Mucosa of descending colon (tissue), 3 donors: ENCODE results near the gene HOXC11. TPM values are rescaled to one million over a fixed set of nuclear protein-coding genes. Genes with fewer than 3 reads are reported as not detected.

Experiments used
- ATAC-seq: fragments of 200-7000 bp; cut with Tn5 transposase; one replicate; pipeline ENCODE4 v1.9.1; 2020; ENCODE audit warnings: mild to moderate bottlenecking, moderate library complexity
- DNase-seq, 3 donors: peaks; one replicate each; pipeline ENCODE4 v3.0.0-alpha.2; 2020
- H3K36me3 ChIP-seq: fragments of 200-600 bp; one replicate; pipeline ENCODE4 v1.8.0; 2021; ENCODE audit warnings: low read depth, mild to moderate bottlenecking
- H3K4me1 ChIP-seq: fragments of 200-600 bp; one replicate; pipeline ENCODE4 v1.8.0; 2021; ENCODE audit warnings: low read depth, mild to moderate bottlenecking
- H3K4me3 ChIP-seq: fragments of 200-600 bp; one replicate; pipeline ENCODE4 v1.8.0; 2021; ENCODE audit warnings: mild to moderate bottlenecking
- H3K9me3 ChIP-seq: fragments of 200-600 bp; one replicate; pipeline ENCODE4 v1.8.0; 2021; ENCODE audit warnings: mild to moderate bottlenecking
- intact Hi-C, 2 donors: fragments of 100-400 bp; cut with DNase I in 1 of 2; cut with micrococcal nuclease in 1 of 2; formaldehyde crosslinking; loops; one replicate each; pipeline versions ENCODE4 v1.11.0 to v1.11.1; 2022; cut with DNase I, micrococcal nuclease
- total RNA-seq, 3 donors: library from RNA; stranded (reverse); fragmentation: NEBNext Ultra II Directional in 2 of 3; extraction: Animal tissue kit (Norgen Biotek cat#: 25700) in 2 of 3; gene quantifications; one replicate each; pipeline versions ENCODE4 v1.2.1 to v1.2.4, GENCODE V29; 2021 to 2023
- TF ChIP-seq, protein P1 (sequence below): fragments of 200-600 bp; IDR thresholded peaks from one replicate; pipeline ENCODE4 v1.8.0; 2022; ENCODE audit warnings: antibody characterized with exemption, mild to moderate bottlenecking
- donor health status: DM: no; HTN: no; CAD: no; lungs with moderate emphysema.
- donor health status: DM: no; HTN: no; CAD: no.
- donor health status: DM: no; HTN: yes; CAD: no.

Gene HOXC11
- total RNA-seq, 3 donors from 2014 or later, result not detected

GRCh38 chr12:54007538-54008259 is 34.8 kb downstream of the HOXC11 start:
- no peak overlapping the region for H3K4me3 ChIP-seq
- intact Hi-C loops, result loop anchor here (5.0 kb wide), 2 partner anchors 185 to 195 kb away; no protein-coding TSS in a partner anchor
- H3K9me3 ChIP-seq, result no peaks in the 10 kb centered on the region
- TF ChIP-seq, protein P1, sequence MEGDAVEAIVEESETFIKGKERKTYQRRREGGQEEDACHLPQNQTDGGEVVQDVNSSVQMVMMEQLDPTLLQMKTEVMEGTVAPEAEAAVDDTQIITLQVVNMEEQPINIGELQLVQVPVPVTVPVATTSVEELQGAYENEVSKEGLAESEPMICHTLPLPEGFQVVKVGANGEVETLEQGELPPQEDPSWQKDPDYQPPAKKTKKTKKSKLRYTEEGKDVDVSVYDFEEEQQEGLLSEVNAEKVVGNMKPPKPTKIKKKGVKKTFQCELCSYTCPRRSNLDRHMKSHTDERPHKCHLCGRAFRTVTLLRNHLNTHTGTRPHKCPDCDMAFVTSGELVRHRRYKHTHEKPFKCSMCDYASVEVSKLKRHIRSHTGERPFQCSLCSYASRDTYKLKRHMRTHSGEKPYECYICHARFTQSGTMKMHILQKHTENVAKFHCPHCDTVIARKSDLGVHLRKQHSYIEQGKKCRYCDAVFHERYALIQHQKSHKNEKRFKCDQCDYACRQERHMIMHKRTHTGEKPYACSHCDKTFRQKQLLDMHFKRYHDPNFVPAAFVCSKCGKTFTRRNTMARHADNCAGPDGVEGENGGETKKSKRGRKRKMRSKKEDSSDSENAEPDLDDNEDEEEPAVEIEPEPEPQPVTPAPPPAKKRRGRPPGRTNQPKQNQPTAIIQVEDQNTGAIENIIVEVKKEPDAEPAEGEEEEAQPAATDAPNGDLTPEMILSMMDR, result no peak
- H3K4me1 ChIP-seq, result peaks cover 9% of the 10 kb centered on the region
- no peaks in the 10 kb centered on the region for H3K36me3 ChIP-seq
- DNase-seq (no peak), ATAC-seq (no peak)

DNA sequence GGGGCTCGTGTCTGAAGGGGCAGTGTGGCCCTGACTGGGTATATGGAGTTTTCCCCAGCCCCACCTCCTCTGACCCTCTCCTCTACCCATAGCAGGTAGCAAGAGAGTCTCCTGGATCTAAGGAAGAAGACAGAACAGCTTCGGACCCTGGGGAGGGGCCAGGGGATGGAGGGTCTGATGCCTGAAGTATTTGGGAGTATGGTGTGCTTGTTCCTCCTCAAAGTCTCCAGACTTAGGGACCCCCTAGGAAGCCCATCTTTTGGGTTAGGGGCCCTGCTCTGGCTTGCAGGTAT is 35.3 kb downstream of the HOXC11 start:
- intact Hi-C loops, result loop anchor here (5.0 kb wide), 2 partner anchors 184 to 194 kb away; no protein-coding TSS in a partner anchor
- ATAC-seq (no peak), DNase-seq (no peak)
- Histone ChIP-seq H3K4me1 (peaks cover 9% of the 10 kb centered on the region), H3K4me3 (no peak overlapping the region), H3K9me3 (no peaks in the 10 kb centered on the region), H3K36me3 (no peaks in the 10 kb centered on the region)
- TF ChIP-seq, protein P1, result no peak

- no peaks in the 10 kb centered on the region for H3K9me3 ChIP-seq
- DNase-seq (peak in 1 of 3 donors; percentile 29), ATAC-seq (no peak)
- intact Hi-C loops, result loop anchor here (5.0 kb wide), 2 partner anchors 183 to 193 kb away; no protein-coding TSS in a partner anchor
- peaks cover 9% of the 10 kb centered on the region for H3K4me1 ChIP-seq
- H3K36me3 ChIP-seq, result no peaks in the 10 kb centered on the region
- no peak overlapping the region for H3K4me3 ChIP-seq
- TF ChIP-seq, protein P1, result no peak
These were observed 36.5 kb downstream of the HOXC11 start for GRCh38 chr12:54009171-54010052.

GRCh38 chr12:54010053-54010971 is 37.4 kb downstream of the HOXC11 start:
- H3K9me3 ChIP-seq, result no peaks in the 10 kb centered on the region
- no peak overlapping the region for H3K4me3 ChIP-seq
- DNase-seq, result peak in 1 of 3 donors; percentile 9
- peaks cover 9% of the 10 kb centered on the region for H3K4me1 ChIP-seq
- intact Hi-C loops, result no loop called here
- no peaks in the 10 kb centered on the region for H3K36me3 ChIP-seq
- TF ChIP-seq, protein P1, result no peak
- no peak for ATAC-seq

- DNase-seq, result no peak
- ATAC-seq, result no peak
- H3K36me3 ChIP-seq, result no peaks in the 10 kb centered on the region
- H3K4me1 ChIP-seq, result peaks cover 9% of the 10 kb centered on the region
- TF ChIP-seq, protein P1, result no peak
- H3K9me3 ChIP-seq, result no peaks in the 10 kb centered on the region
- H3K4me3 ChIP-seq, result no peak overlapping the region
- intact Hi-C loops, result no loop called here
These were observed 38.2 kb downstream of the HOXC11 start for GRCh38 chr12:54010972-54011664.
